Stimulated activated CD8-positive, alpha-beta memory T cell treated with anti-CD3 and anti-CD28 coated beads, Interleukin-7, amount 100 ng/mL, for 1 hour (primary cell): Measurements from ENCODE around the gene DCP2.
"Not testable (repeated sequence)": the region's sequence is repeated elsewhere in the genome, so short reads cannot be mapped to it uniquely, and the experiment has no call there.

Experiments used
- DNase-seq, 2 donors: peaks; one replicate each; pipeline ENCODE4 v3.0.0-alpha.2; 2020; ENCODE audit warnings: low read depth in 2 of 2

Gene DCP2

GRCh38 chr5:112976432-112977309 lies at the start of gene DCP2:
Gene DCP2, plus strand, starts transcription at chr5:112976798. Its CDS starts 136 bp downstream, at chr5:112976934.
- peak; percentile 86 to 88 for DNase-seq

GRCh38 chr5:112929336-112930081 lies 47.1 kb upstream of the DCP2 start:
- no peak for DNase-seq

- DNase-seq = no peak
These were observed 46.6 kb upstream of the DCP2 start for GRCh38 chr5:112930082-112930344.

GRCh38 chr5:112931473-112931872 lies 45.1 kb upstream of the DCP2 start:
- DNase-seq = no peak

- DNase-seq = no peak
These were observed 43.5 kb upstream of the DCP2 start for GRCh38 chr5:112933105-112933504.

- no peak for DNase-seq
These were observed 42.8 kb upstream of the DCP2 start for GRCh38 chr5:112933651-112934365.

GRCh38 chr5:112934366-112934663 lies 42.3 kb upstream of the DCP2 start:
- no peak for DNase-seq

GRCh38 chr5:112935675-112936074 lies 40.9 kb upstream of the DCP2 start:
- DNase-seq = no peak

- DNase-seq = no peak
These were observed 38.3 kb upstream of the DCP2 start for GRCh38 chr5:112938286-112938685.

GRCh38 chr5:112940670-112941069 lies 35.9 kb upstream of the DCP2 start:
- no peak for DNase-seq

- no peak for DNase-seq
These were observed 28.1 kb upstream of the DCP2 start for GRCh38 chr5:112948458-112948857.

GRCh38 chr5:112951124-112951702 lies 25.4 kb upstream of the DCP2 start:
- DNase-seq = no peak

- DNase-seq = no peak
These were observed 20.0 kb upstream of the DCP2 start for GRCh38 chr5:112956606-112957005.

- no peak for DNase-seq
These were observed 19.4 kb upstream of the DCP2 start for GRCh38 chr5:112957036-112957808.

GRCh38 chr5:112958093-112959088 lies 18.2 kb upstream of the DCP2 start:
- DNase-seq = no peak

- DNase-seq = not testable (repeated sequence)
These were observed 16.7 kb upstream of the DCP2 start for GRCh38 chr5:112959872-112960271.

GRCh38 chr5:112960315-112960714 lies 16.3 kb upstream of the DCP2 start:
- DNase-seq = no peak

- DNase-seq = no peak
These were observed 15.6 kb upstream of the DCP2 start for GRCh38 chr5:112960863-112961504.

- not testable (repeated sequence) for DNase-seq
These were observed 13.2 kb upstream of the DCP2 start for GRCh38 chr5:112963374-112963733.

- no peak for DNase-seq
These were observed 10.8 kb upstream of the DCP2 start for GRCh38 chr5:112965733-112966306.
